Stimulated activated CD4-positive, alpha-beta T cell treated with anti-CD3 and anti-CD28 coated beads, Interleukin-4, amount 100 ng/mL, for 24 hours (primary cell): Measurements from ENCODE around the gene PHLDA3.
"Not testable (repeated sequence)": the region's sequence is repeated elsewhere in the genome, so short reads cannot be mapped to it uniquely, and the experiment has no call there.

Source experiments
- DNase-seq: peaks from one replicate; pipeline ENCODE4 v3.0.0-alpha.2; 2020

PHLDA3 gene

DNA sequence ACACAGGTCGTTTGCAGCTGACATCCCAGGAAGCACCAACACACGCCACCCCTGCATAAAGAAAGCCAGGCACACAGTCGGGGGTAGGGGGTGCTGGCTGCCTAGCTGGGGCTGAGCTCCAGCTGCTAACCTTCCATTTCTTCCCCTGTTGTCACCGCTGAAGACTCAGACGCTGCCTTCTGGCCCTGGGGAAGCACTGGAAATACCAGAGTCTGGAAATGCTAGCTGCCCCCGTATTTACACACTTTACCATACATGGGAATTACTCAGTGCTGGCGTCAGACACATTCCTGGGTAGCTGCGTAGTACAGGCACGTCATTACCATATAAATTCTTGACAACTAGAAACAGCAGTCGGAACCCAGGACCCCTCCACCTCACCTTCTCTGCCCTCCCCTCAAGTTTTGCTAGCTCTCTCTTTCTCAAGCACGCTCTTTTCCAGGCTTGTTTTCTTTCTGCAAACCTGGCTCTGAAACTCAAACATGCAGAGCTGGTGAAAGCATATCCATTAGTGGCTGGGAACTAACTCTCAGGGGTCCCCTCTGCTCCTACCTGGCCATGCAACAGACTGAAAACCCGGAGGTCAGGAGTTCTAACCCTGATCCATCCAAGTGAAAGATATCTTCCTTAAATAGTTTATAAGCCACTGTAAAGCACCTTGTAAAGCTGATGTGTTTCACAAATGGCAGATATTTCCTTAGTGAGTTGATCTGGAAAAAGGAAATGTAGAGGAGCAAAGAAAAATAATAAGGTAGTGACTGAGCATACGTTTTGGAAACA lies 34.6 kb upstream of the PHLDA3 start:
- DNase-seq, result no peak

DNA sequence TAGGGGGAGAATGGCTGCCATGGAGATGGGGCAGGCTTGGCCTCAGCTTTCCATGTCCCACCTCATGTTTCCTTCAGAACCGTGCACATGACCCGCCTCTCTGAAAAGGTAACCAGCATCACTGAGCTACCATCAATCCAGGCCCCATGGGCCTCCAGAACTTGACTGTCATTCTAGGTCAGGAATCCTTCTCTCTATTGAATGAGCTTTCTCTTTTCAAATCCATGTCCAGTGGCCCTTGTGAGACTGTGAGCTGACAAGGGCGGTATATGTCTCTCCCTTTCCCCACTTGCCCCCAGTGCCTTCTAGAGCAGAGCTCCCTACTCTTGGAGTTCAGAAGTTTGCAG lies 33.5 kb upstream of the PHLDA3 start:
- no peak for DNase-seq

- DNase-seq, result no peak
These were observed 33.0 kb upstream of the PHLDA3 start for GRCh38 chr1:201501812-201502510.

GRCh38 chr1:201501144-201501543 lies 32.2 kb upstream of the PHLDA3 start:
- no peak for DNase-seq

GRCh38 chr1:201500670-201501120 lies 31.7 kb upstream of the PHLDA3 start:
- no peak for DNase-seq

GRCh38 chr1:201499795-201500669 lies 31.0 kb upstream of the PHLDA3 start:
- DNase-seq, result no peak

DNA sequence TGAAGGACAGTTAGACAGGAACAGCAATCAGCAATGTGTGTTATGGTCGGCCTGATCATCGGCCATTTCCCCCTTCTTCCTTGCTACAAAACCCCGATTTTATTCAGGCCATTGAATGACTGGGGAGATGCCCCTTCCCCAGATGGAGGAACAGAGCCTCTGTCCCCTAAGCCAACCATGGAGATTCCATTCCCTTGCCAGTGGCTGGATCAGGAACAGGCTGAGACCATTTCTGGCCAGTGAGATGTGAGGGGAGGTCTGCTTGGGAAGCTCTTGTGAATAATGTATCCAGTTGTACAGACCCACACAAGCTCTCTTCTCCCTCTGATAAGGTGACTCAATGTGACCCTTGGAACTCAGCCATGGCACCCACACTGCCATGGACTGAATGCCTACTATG lies 30.2 kb upstream of the PHLDA3 start:
- DNase-seq, result no peak

DNA sequence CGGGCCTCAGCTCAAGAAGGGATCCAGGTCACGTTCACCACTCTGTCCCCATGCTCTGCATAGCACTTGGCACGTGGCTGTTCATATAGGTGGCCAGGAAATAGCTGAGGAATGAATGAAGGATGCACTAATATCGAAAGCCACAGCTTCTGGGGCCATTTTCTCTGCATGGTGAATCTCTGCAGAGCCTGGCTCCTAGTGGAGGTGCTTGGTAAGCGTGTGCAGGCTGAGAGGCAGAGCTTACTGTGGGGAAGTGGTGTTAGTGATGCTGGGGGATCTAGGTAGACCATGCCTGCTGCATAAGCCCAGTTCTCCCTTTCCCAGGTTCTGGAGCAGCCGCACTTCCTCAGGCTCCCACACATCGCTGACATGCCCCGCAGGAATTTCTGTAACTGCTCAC lies 29.6 kb upstream of the PHLDA3 start:
- no peak for DNase-seq

DNA sequence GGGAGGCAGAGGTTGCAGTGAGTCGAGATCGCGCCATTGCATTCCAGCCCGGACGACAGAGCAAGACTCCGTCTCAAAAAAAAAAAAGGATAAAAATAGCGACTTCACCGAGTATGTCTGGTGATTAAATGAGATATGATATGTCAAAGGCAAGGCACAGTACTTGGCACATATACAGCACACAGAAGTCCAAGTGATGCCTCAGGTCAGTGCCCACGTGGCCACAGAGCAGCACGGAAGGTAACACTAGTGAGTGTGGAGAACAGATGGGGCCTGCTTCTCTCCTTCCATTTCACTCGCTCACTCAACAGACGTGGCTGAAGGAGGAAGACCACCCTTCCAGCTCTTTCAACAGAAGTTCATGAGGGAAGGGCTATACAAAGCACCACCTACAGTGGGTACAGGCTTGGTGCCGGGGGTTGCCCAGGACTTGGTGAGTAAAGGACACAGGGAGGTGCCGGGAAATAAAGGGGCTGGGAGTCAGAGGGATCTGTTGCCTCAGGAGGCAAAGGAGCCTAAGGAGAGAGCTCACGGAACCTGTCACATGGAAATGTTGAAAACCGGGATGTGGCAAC lies 29.0 kb upstream of the PHLDA3 start:
- DNase-seq, result no peak

GRCh38 chr1:201496296-201496690 lies 27.3 kb upstream of the PHLDA3 start:
- no peak for DNase-seq

GRCh38 chr1:201495551-201496295 lies 26.7 kb upstream of the PHLDA3 start:
- no peak for DNase-seq

DNA sequence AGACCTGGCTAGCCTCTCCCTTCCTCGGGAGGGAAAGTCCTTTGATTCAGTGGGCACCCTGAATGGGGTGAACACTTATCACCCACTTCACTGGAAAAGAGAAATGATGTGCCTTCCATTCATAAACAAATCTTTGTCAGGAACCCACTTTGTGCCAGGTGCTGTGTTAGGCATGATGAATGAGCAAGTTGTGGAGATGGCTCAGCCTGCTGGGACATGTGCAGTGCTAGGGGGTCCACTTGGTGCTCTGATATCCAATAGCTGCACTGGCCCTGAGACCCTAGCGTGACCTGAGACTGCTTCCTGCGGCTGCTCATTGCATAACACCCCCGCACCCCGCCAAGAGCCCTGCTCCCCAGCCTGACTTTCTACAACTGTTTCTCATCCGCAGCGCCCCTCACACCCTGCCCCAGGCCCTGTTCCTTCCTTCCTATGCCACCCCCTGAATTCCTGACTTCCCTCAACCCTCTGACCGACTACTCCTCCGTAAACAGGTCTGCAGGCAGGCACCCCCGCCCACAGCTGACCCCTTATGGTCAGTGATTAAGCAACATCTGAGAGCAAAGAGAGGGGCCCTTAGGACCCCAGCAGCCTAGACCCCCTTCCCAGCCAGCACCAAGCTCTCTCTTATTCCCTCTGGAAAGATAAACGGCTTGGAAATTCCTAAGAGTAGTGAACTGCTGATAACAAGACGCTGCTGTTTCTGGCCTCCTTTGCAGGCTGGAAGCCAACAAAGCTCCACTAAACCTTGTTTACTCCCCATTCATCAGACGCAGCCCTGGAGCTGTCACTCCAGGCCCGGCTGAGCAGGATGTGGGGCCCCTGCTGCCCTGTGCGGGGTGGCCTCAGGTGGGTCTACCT lies 25.0 kb upstream of the PHLDA3 start:
- DNase-seq, result no peak

DNA sequence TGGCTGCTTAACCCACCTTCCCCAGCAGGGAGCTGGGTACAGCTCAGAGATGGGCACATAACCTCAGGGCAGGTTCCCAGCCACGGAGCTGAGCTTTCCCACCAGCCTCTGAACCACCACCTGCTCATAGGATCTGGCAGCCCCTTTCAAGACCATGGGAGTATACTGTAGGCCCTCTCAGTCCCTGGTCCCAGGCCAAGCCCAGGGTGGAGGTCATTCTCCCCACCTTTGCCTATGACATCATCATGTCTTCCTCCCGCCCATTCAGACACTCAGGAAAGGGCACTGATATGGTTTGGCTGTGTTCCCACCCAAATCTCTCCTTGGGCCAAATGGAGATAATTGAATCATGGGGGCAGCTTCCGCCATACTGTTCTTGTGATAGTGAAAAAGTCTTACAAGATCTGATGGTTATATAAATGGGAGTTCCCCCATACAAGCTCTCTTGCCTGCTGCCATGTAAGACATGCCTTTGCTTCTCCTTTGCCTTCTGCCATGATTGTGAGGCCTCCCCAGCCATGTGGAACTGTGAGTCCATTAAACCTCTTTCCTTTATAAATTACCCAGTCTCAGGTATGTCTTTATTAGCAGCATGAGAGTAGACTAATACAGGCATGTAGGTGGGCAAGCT lies 24.2 kb upstream of the PHLDA3 start:
- DNase-seq, result not testable (repeated sequence)

GRCh38 chr1:201491896-201492511 lies 23.0 kb upstream of the PHLDA3 start:
- DNase-seq, result no peak

DNA sequence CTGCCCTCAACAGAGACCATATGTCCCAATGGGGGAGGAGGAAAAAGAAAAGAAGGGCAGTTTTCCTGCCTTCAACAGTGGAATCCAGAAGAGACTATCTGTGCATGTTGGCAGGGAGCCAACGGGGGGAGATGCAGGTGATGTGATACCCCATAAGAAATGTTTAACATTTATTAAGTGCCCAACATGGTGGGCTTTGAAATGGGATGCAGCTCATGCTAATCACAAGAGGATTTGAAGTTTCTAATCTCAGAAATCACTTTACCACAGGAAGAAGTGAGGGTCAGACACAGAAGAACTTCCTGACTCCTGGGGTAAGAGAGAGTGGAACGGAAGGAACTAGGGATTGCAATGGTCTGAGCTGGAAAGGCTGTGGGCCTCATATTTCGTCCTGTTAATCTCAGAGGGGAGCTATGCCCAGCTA lies 21.7 kb upstream of the PHLDA3 start:
- no peak for DNase-seq

DNA sequence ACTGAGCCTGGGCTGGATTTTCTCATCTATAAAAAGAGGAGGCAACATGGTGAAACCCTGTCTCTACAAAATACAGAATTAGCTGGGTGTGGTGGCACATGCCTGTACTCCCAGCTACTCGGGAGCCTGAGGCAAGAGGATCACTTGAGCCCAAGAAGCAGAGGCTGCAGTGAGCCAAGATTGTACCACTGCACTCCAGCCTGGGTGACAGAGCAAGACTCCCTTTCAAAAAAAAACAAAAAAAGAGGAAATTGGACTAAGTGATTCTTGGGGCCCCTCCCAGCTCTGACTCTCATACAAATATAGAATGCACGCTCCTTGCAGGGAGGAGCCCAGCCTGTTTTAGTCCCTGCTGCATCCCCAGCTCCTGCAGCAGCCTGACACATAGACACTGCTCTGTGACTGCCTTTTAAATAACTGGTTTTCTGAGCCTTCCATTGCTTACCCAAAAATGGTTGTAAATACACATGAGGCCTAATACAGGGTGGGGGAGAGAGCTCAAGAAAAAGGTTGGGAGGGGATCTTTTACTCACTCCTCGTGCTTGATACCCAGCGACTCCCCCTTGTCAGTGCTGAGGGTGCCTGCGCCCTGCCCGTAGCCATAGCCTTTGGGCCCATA lies 20.8 kb upstream of the PHLDA3 start:
- no peak for DNase-seq

DNA sequence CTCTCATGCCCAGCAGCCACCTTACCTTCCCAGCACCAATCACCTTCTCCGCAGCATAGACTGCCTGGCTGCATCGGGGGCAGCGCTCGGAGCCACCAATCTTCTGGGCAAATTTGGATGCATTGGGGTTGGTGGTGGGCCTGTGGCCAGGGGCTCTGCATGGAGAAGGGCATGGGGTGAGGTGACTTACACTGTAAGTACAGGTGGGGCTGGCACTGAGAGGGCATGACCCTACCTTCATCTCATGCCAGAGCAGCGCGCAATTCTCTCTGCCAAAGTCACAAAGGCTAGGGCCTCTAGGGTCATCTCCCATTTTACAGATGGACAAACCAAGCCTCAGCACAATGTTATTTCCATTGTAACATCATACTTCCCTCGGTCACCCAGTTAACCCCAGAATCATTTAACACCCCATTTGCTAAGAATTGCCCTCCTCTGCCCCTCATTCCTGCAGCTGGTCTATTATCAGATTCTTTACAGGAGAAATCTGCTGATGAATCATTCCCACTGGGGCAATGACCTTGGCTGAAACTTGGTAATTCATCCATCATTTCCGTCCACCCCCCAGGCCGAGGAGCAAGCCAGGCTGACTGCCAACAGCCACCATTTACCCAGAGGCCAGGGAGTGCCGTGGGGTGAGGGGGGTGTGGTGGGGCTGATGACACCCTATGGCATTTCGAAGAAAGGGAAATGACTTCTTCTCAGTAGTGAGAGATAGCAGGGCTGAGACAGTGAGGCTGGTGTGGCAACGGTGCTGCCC lies 20.0 kb upstream of the PHLDA3 start:
- DNase-seq, result no peak

- no peak for DNase-seq
These were observed 18.8 kb upstream of the PHLDA3 start for GRCh38 chr1:201487742-201488141.

DNA sequence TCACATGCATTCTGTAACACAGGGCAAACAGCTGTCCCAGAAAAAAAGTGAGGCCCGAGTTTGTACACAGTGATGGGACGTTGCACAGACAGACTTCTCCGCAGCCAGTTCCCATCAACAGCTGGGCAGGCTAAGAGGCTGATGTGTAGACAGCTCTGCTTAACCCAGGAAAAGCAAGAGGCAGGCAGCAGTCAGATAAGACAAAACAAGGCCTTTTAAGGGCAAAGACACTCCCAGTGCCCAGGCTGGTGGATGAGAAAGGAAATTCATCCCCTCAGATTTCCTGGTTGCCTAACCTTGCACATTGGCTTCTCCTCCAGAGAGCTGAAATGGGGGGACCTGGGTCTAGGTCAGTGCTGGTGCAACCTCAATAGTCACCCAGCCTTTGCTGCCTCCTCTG lies 17.2 kb upstream of the PHLDA3 start:
- no peak for DNase-seq
